ENCODE data around the gene VOPP1.

GRCh38 chr7:55545496-55545895 lies 26.8 kb downstream of the VOPP1 start:
- TF ChIP-seq CTCF (IDR thresholded peaks at IDR 0.05) (no peak), EP300 (IDR thresholded peaks at IDR 0.05) (no peak)

All from ovary (tissue), 3 donors.